ENCODE measurements around the gene KCNQ1.

- TF ChIP-seq TAF1 (IDR thresholded peaks at IDR 0.05; ENCODE audit: borderline replicate concordance, low read depth, low read length) (no peak), POLR2A (IDR thresholded peaks at IDR 0.05; ENCODE audit: low read depth, low read length) (no peak), POLR2AphosphoS5 (IDR thresholded peaks at IDR 0.05; ENCODE audit: low read depth, low read length) (no peak)
Measured at GRCh38 chr11:2775083-2775625, 330.3 kb downstream of the KCNQ1 start.

All from GM12892 (cell line).